H1 (cell line): Measurements from ENCODE around the gene AFG1L.

Experiments used
- BCL11A ChIP-seq, 2 experiments: IDR thresholded peaks; one replicate each; pipeline ENCODE4 v1.6.1; 2011; ENCODE audit warnings: low read depth in 2 of 2, low read length in 2 of 2, mild to moderate bottlenecking in 2 of 2
- CTCF ChIP-seq, 3 experiments: IDR thresholded peaks; 1 replicate in 2 of 3; 2 replicates in 1 of 3; pipeline versions ENCODE4 v1.5.1 to v1.6.1; 2011; ENCODE audit warnings: low read length in 3 of 3, mild to moderate bottlenecking in 3 of 3, inconsistent platforms in 2 of 3, low read depth in 1 of 3, moderate library complexity in 1 of 3; ENCODE audit not compliant: insufficient read depth in 1 of 3; ENCODE audit errors: control extremely low read depth in 1 of 3
- HDAC6 ChIP-seq: IDR thresholded peaks from one replicate; pipeline ENCODE4 v1.7.1; 2012; ENCODE audit warnings: low read depth, mild to moderate bottlenecking, inconsistent platforms, low read length, moderate library complexity
- KDM5A ChIP-seq: fragments of 200-600 bp; IDR thresholded peaks from 2 replicates; pipeline ENCODE4 v1.7.1; 2012; ENCODE audit warnings: mild to moderate bottlenecking, low read length, inconsistent platforms, mixed read lengths
- POLR2A ChIP-seq, 2 experiments: IDR thresholded peaks; 1 replicate in 1 of 2; 2 replicates in 1 of 2; pipeline ENCODE4 v1.6.1; 2011; ENCODE audit warnings: low read depth in 2 of 2, low read length in 2 of 2, mild to moderate bottlenecking in 2 of 2; ENCODE audit errors: control extremely low read depth in 1 of 2
- RAD21 ChIP-seq, 2 experiments: IDR thresholded peaks in 1 of 2; conservative IDR thresholded peaks in 1 of 2; 2 replicates each; pipeline ENCODE4 v1.6.1; 2011; ENCODE audit warnings: low read depth in 2 of 2, low read length in 2 of 2, improper control_type of control experiment in 1 of 2, inconsistent platforms in 1 of 2, mild to moderate bottlenecking in 1 of 2, moderate library complexity in 1 of 2
- RBBP5 ChIP-seq: IDR thresholded peaks from 2 replicates; pipeline ENCODE4 v1.7.1; 2012; ENCODE audit warnings: low read depth, mild to moderate bottlenecking, inconsistent platforms, low read length, moderate library complexity, borderline replicate concordance
- RNF2 ChIP-seq: fragments of 200-900, 300-1000 bp; sonication (generic); IDR thresholded peaks from 2 replicates; pipeline ENCODE4 v1.7.1; 2016; ENCODE audit warnings: borderline replicate concordance, low read depth, mild to moderate bottlenecking, antibody characterized with exemption, low read length; ENCODE audit not compliant: poor library complexity, severe bottlenecking; ENCODE audit errors: missing control alignments
- SP1 ChIP-seq: IDR thresholded peaks from 2 replicates; pipeline ENCODE4 v1.6.1; 2011; ENCODE audit warnings: low read depth, low read length
- TAF1 ChIP-seq: IDR thresholded peaks from 2 replicates; pipeline ENCODE4 v1.6.1; 2011; ENCODE audit warnings: mild to moderate bottlenecking, low read depth, low read length

- no peak for TF ChIP-seq BCL11A (IDR thresholded peaks at IDR 0.05; ENCODE audit: low read depth in 2 of 2, low read length in 2 of 2)
- no peak for TF ChIP-seq CTCF (IDR thresholded peaks at IDR 0.05; ENCODE audit: control extremely low read depth in 1 of 3, insufficient read depth in 1 of 3, low read depth in 1 of 3, low read length in 3 of 3)
- TF ChIP-seq RNF2, result no peak
- no peak for TF ChIP-seq KDM5A
- TF ChIP-seq RAD21 (IDR thresholded peaks at IDR 0.05 in 1 of 2, conservative IDR thresholded peaks at IDR 0.05 in 1 of 2; ENCODE audit: low read depth in 2 of 2, low read length in 2 of 2), result no peak
- no peak for TF ChIP-seq TAF1
- no peak for TF ChIP-seq POLR2A (IDR thresholded peaks at IDR 0.05; ENCODE audit: control extremely low read depth in 1 of 2, low read depth in 2 of 2, low read length in 2 of 2)
- TF ChIP-seq RBBP5, result no peak
- TF ChIP-seq HDAC6, result no peak
- no peak for TF ChIP-seq SP1
Observed at GRCh38 chr6:108395297-108395696, 100.4 kb downstream of the AFG1L start.
